ENCODE data around the gene FAM81A.
"Not testable (repeated sequence)": the region's sequence is repeated elsewhere in the genome, so short reads cannot be mapped to it uniquely, and the experiment has no call there.

Gene FAM81A

DNA sequence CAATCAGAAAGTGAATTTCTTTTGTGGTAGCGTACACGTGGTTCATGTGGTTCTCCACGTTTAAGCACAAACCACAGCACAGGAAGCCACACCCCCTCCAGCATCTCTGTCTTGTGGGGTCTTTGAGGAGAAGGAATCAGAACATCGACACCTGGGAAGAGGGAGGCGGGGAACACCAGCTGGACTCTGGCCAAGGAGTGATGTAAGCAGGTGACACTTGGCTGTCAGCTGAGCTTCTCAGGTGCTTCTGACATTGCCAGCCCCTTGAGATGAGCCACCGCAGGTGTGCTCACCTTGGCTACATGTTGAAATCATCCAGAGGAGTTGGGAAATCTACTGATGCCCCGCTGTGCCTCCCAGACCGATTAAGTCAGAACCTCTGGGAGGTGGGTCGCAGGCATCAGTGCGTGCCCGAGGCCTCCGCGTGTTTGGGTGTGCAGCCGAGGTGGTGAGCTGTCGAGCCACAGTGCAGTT is 85.0 kb downstream of the FAM81A start:
- DNase-seq (ENCODE audit: low spot score), result no peak
- TF ChIP-seq, protein P1, sequence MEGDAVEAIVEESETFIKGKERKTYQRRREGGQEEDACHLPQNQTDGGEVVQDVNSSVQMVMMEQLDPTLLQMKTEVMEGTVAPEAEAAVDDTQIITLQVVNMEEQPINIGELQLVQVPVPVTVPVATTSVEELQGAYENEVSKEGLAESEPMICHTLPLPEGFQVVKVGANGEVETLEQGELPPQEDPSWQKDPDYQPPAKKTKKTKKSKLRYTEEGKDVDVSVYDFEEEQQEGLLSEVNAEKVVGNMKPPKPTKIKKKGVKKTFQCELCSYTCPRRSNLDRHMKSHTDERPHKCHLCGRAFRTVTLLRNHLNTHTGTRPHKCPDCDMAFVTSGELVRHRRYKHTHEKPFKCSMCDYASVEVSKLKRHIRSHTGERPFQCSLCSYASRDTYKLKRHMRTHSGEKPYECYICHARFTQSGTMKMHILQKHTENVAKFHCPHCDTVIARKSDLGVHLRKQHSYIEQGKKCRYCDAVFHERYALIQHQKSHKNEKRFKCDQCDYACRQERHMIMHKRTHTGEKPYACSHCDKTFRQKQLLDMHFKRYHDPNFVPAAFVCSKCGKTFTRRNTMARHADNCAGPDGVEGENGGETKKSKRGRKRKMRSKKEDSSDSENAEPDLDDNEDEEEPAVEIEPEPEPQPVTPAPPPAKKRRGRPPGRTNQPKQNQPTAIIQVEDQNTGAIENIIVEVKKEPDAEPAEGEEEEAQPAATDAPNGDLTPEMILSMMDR (IDR thresholded peaks at IDR 0.05; ENCODE audit: borderline replicate concordance, control extremely low read depth, extremely low read depth, insufficient read depth, missing control alignments), result no peak
- in situ Hi-C loops (cut with MboI; ENCODE audit: low sequenced_read_pairs, unreplicated experiment), result no loop called here

DNA sequence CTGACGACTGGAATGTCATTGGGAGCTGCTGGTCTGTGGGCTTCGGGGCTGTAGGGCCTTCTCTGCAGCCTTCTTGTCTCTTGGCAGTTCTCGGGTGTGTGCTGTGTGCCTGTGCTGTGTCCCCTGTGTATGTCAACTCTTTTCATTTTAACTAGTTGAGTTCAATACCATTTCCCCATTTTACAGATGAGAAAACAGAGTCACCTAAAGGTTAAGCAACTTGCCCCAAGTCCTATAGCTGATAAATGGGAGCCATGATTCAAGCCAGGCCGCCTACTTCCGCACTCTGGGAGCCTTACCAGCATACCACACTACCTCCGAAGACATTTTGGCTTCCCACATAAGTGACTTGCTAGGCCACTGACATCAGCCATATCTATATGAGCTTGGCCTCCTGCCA is 85.7 kb downstream of the FAM81A start:
- TF ChIP-seq, protein P1 (IDR thresholded peaks at IDR 0.05; ENCODE audit: borderline replicate concordance, control extremely low read depth, extremely low read depth, insufficient read depth, missing control alignments), result no peak
- in situ Hi-C loops (cut with MboI; ENCODE audit: low sequenced_read_pairs, unreplicated experiment), result no loop called here
- DNase-seq (ENCODE audit: low spot score), result no peak

DNA sequence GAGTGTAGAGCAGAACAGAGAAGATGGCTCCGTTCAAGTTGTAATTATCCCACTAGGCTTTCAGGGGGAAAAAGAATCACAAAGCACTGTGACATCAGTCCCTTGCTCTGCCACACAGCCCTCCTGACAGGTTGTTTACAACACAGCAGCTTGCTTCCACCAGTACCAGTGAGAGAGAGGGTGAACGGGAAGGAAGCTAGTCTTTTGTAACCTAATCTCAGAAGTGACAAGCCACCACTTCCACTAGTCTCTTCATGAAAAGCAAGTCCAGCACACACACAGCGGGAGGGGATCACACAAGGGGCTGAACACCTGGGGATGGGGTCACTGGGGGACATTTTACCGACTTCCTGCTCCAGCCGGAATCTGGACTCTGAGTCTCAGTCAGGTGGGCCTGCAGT is 86.3 kb downstream of the FAM81A start:
- in situ Hi-C loops (cut with MboI; ENCODE audit: low sequenced_read_pairs, unreplicated experiment), result no loop called here
- DNase-seq (ENCODE audit: low spot score), result no peak
- TF ChIP-seq, protein P1 (IDR thresholded peaks at IDR 0.05; ENCODE audit: borderline replicate concordance, control extremely low read depth, extremely low read depth, insufficient read depth, missing control alignments), result no peak

DNA sequence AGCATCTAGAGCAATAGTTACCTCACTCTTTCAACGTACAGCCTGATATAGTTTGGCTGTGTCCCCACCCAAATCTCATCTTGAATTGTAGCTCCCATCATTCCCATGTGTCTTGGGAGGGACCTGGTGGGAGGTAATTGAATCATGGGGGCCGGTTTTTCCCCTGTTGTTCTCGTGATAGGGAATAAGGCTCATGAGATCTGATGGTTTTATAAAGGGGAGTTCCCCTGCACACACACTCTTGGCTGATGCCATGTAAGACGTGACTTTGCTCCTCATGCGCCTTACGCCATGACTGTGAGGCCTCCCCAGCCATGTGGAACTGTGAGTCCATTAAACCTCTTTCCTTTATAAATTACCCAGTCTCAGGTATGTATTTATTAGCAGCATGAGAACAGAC is 88.5 kb downstream of the FAM81A start:
- in situ Hi-C loops (cut with MboI; ENCODE audit: low sequenced_read_pairs, unreplicated experiment); DNase-seq (ENCODE audit: low spot score): not testable (repeated sequence)

DNA sequence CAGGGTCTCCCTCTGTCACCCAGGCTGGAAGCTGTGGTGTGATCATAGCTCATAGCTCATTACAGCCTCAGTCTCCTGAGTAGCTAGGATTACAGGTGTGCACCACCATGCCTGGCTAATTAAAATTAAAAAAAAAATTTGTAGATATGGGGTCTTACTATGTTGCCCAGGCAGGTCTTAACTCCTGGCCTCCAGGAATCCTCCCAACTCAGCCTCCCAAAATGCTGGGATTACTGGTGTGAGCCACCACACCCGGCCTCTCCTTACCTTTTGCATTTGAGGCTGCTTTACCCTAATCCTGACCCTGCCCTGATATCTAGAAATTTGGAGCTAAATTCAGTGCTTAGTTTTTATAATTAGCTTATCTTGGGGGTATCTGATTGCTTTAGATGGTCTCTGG is 90.4 kb downstream of the FAM81A start:
- TF ChIP-seq, protein P1 (IDR thresholded peaks at IDR 0.05; ENCODE audit: borderline replicate concordance, control extremely low read depth, extremely low read depth, insufficient read depth, missing control alignments), result no peak
- DNase-seq (ENCODE audit: low spot score), result no peak
- in situ Hi-C loops (cut with MboI; ENCODE audit: low sequenced_read_pairs, unreplicated experiment), result no loop called here

DNA sequence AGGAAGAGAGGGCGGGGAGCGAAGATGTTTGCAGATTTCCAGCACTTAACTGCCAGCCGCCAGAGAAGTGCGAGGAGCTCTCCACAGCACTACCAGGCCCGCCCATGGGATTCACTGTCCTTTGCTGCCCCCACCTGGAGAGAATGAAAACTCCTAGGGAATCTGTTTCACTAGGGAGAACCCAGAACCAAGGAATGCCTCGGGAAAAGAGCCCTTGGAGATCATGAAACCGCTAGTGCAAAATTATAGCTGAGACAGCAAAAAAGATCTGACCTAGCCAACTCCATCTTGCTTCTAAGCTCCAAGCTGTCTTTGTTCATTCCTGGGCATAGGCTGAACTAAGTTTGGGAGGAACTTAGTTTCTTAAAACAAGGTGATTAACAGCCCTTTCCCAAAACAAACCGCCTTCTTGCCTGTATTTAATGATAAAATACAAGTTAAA is 91.0 kb downstream of the FAM81A start:
- DNase-seq (ENCODE audit: low spot score), result peak; percentile 64
- in situ Hi-C loops (cut with MboI; ENCODE audit: low sequenced_read_pairs, unreplicated experiment), result no loop called here
- TF ChIP-seq, protein P1 (IDR thresholded peaks at IDR 0.05; ENCODE audit: borderline replicate concordance, control extremely low read depth, extremely low read depth, insufficient read depth, missing control alignments), result peak; percentile 66

DNA sequence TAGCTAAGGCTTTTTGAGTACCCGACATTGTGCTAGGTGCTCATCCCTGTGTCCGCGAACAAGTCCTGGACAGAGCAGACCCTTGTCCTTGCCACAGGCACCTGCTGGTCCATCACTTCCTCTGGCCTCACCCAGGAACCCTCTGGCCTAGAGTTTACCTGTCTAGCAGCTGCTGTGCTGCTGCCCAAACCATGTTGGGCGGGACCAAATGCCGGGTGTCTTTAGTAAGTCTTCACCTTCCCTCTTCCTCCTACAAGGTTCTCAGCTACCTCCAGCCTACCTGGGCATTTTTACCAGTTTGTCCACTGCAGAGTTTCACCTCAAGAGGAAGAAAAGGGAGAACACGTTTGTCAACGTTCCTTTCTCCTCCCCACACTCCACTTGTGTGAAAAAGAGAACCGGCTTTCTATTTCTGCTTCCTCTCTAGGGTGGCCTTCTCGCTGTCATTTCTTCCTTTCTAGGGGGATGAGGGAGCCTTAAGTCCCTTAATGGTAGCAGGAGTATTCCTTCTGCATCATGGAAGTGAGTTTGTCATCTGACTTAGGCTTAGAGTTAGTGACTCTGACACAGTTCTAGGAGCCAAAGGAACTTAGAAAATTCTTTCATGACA is 93.2 kb downstream of the FAM81A start:
- TF ChIP-seq, protein P1 (IDR thresholded peaks at IDR 0.05; ENCODE audit: borderline replicate concordance, control extremely low read depth, extremely low read depth, insufficient read depth, missing control alignments), result no peak
- DNase-seq (ENCODE audit: low spot score), result no peak
- in situ Hi-C loops (cut with MboI; ENCODE audit: low sequenced_read_pairs, unreplicated experiment), result no loop called here
